DND-41 (cell line): Measurements from ENCODE around the gene SMIM32.

Experiments used
- ATAC-seq: fragments of 200-7000 bp; cut with Tn5 transposase; 3 replicates; pipeline ENCODE4 v1.9.1; 2021; ENCODE audit warnings: low read depth; ENCODE audit not compliant: insufficient read depth
- DNase-seq: peaks from one replicate; pipeline ENCODE4 v3.0.0-alpha.2; 2020
- H2AFZ ChIP-seq: 2 replicates; pipeline ENCODE4 v1.6.0; 2012; ENCODE audit warnings: low read depth, low read length
- H3K27ac ChIP-seq: 2 replicates; pipeline ENCODE4 v1.5.1; 2012; ENCODE audit warnings: low read length, inconsistent platforms
- H3K27me3 ChIP-seq: fragments of 200-600 bp; sonication (generic); 2 replicates; pipeline ENCODE4 v1.6.0; 2012; ENCODE audit warnings: low read length, mild to moderate bottlenecking, inconsistent platforms; ENCODE audit not compliant: insufficient read depth, poor library complexity
- H3K36me3 ChIP-seq: 2 replicates; pipeline ENCODE4 v1.5.1; 2012; ENCODE audit warnings: low read length, inconsistent platforms; ENCODE audit not compliant: insufficient read depth
- H3K4me1 ChIP-seq: 2 replicates; pipeline ENCODE4 v1.5.1; 2012; ENCODE audit warnings: mild to moderate bottlenecking, low read length; ENCODE audit not compliant: insufficient read depth
- H3K4me2 ChIP-seq: 2 replicates; pipeline ENCODE4 v1.6.0; 2012; ENCODE audit warnings: mild to moderate bottlenecking, moderate library complexity, low read length, inconsistent platforms; ENCODE audit not compliant: insufficient read depth
- H3K4me3 ChIP-seq, 2 experiments: fragments of 200-600 bp in 1 of 2; shearing (Covaris generic) in 1 of 2; 2 replicates each; pipeline ENCODE4 v1.5.1; 2012 to 2016; ENCODE audit warnings: inconsistent platforms in 2 of 2, low read length in 2 of 2, mild to moderate bottlenecking in 2 of 2, low read depth in 1 of 2, moderate library complexity in 1 of 2
- H3K79me2 ChIP-seq: 2 replicates; pipeline ENCODE4 v1.6.0; 2012; ENCODE audit warnings: low read length, inconsistent platforms; ENCODE audit not compliant: insufficient read depth
- H3K9ac ChIP-seq: 2 replicates; pipeline ENCODE4 v1.6.0; 2012; ENCODE audit warnings: low read depth, mild to moderate bottlenecking, inconsistent platforms, low read length, moderate library complexity
- H3K9me3 ChIP-seq: 2 replicates; pipeline ENCODE4 v1.5.1; 2012; ENCODE audit warnings: low read length, moderate library complexity, mild to moderate bottlenecking, inconsistent platforms; ENCODE audit not compliant: insufficient read depth, severe bottlenecking
- H4K20me1 ChIP-seq: 2 replicates; pipeline ENCODE4 v1.6.0; 2012; ENCODE audit warnings: low read length; ENCODE audit not compliant: insufficient read depth
- EZH2 ChIP-seq: IDR thresholded peaks from 3 replicates; pipeline ENCODE4 v1.6.1; 2012; ENCODE audit warnings: borderline replicate concordance, low read depth, mild to moderate bottlenecking, moderate library complexity, low read length, inconsistent platforms; ENCODE audit not compliant: severe bottlenecking
- TF ChIP-seq, protein P1 (sequence below): IDR thresholded peaks from 2 replicates; pipeline ENCODE4 v1.5.1; 2012; ENCODE audit warnings: borderline replicate concordance, low read length, moderate library complexity, mild to moderate bottlenecking; ENCODE audit not compliant: poor library complexity, severe bottlenecking; ENCODE audit errors: extremely low read depth

Gene SMIM32

GRCh38 chr5:136164226-136164625 is 28.7 kb downstream of the SMIM32 start:
- Histone ChIP-seq H3K9me3 (no peaks in the 10 kb centered on the region), H4K20me1 (no peaks in the 10 kb centered on the region), H3K79me2 (no peaks in the 10 kb centered on the region), H2AFZ (no peak overlapping the region), H3K27ac (no peak overlapping the region), H3K4me3 (no peak overlapping the region), H3K4me2 (no peak overlapping the region), H3K27me3 (peaks cover 23% of the 10 kb centered on the region), H3K9ac (no peak overlapping the region), H3K4me1 (no peaks in the 10 kb centered on the region), H3K36me3 (no peaks in the 10 kb centered on the region)
- DNase-seq (no peak), ATAC-seq (no peak)
- TF ChIP-seq, protein P1, sequence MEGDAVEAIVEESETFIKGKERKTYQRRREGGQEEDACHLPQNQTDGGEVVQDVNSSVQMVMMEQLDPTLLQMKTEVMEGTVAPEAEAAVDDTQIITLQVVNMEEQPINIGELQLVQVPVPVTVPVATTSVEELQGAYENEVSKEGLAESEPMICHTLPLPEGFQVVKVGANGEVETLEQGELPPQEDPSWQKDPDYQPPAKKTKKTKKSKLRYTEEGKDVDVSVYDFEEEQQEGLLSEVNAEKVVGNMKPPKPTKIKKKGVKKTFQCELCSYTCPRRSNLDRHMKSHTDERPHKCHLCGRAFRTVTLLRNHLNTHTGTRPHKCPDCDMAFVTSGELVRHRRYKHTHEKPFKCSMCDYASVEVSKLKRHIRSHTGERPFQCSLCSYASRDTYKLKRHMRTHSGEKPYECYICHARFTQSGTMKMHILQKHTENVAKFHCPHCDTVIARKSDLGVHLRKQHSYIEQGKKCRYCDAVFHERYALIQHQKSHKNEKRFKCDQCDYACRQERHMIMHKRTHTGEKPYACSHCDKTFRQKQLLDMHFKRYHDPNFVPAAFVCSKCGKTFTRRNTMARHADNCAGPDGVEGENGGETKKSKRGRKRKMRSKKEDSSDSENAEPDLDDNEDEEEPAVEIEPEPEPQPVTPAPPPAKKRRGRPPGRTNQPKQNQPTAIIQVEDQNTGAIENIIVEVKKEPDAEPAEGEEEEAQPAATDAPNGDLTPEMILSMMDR, result no peak
- TF ChIP-seq EZH2, result no peak

DNA sequence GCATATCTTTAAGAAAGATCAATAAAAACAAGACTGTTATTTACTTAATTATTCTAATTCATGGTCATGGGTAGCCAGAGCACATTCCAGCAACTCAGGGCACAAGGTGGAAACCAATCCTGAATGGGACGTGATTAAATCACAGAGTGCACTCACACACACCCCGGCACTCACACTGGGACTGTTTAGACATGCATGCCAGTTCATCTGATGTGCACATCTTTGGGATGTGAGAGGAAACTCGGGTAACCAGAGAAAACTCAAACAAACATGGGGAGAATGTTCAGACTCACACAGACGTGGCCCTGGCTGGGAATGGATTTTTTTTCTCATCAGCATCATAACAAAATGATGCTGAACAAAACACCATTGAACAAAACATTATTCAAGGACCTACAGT is 31.0 kb downstream of the SMIM32 start:
- Histone ChIP-seq H3K27me3 (peaks cover 22% of the 10 kb centered on the region), H3K9ac (no peak overlapping the region), H3K9me3 (no peaks in the 10 kb centered on the region), H3K4me1 (no peaks in the 10 kb centered on the region), H3K36me3 (no peaks in the 10 kb centered on the region), H4K20me1 (no peaks in the 10 kb centered on the region), H3K27ac (no peak overlapping the region), H2AFZ (no peak overlapping the region), H3K4me3 (no peak overlapping the region), H3K4me2 (no peak overlapping the region), H3K79me2 (no peaks in the 10 kb centered on the region)
- DNase-seq (no peak), ATAC-seq (no peak)
- TF ChIP-seq EZH2, result no peak
- TF ChIP-seq, protein P1, result no peak

- no peak for ATAC-seq
- no peak overlapping the region for H3K9ac ChIP-seq
- H3K27ac ChIP-seq, result no peak overlapping the region
- peaks cover 18% of the 10 kb centered on the region for H3K27me3 ChIP-seq
- no peaks in the 10 kb centered on the region for H3K79me2 ChIP-seq
- no peaks in the 10 kb centered on the region for H3K9me3 ChIP-seq
- no peak overlapping the region for H3K4me3 ChIP-seq
- H3K36me3 ChIP-seq, result no peaks in the 10 kb centered on the region
- no peak overlapping the region for H3K4me2 ChIP-seq
- no peaks in the 10 kb centered on the region for H3K4me1 ChIP-seq
- DNase-seq, result no peak
- no peak for TF ChIP-seq EZH2
- TF ChIP-seq, protein P1, result no peak
- no peaks in the 10 kb centered on the region for H4K20me1 ChIP-seq
- no peak overlapping the region for H2AFZ ChIP-seq
These were observed 33.5 kb downstream of the SMIM32 start for GRCh38 chr5:136159457-136159856.

DNA sequence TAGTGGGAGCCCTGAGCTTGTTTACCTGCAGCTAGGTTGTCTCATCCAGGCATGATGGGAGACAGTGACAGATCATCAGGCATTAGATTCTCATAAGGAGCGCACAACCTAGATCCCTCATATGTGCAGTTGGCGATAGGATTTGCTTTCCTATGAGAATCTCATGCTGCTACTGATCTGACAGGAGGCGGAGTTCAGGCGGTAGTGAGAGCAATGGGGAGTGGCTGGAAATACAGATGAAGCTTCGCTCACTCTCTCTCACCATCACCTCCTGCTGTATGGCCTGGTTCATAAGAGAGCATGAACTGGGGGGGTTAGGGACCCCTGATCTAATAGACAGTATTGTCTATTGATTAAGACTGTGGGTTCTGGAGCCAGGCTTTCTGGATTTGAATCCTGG is 35.4 kb downstream of the SMIM32 start:
- Histone ChIP-seq H3K27ac (no peak overlapping the region), H3K9me3 (no peaks in the 10 kb centered on the region), H3K36me3 (no peaks in the 10 kb centered on the region), H3K4me1 (no peaks in the 10 kb centered on the region), H2AFZ (no peak overlapping the region), H3K27me3 (peaks cover 17% of the 10 kb centered on the region), H3K4me3 (no peak overlapping the region), H4K20me1 (no peaks in the 10 kb centered on the region), H3K79me2 (no peaks in the 10 kb centered on the region), H3K4me2 (no peak overlapping the region), H3K9ac (no peak overlapping the region)
- DNase-seq (no peak), ATAC-seq (no peak)
- no peak for TF ChIP-seq EZH2
- TF ChIP-seq, protein P1, result no peak
